ENCODE results near the gene GLDN. TPM values are rescaled to one million over a fixed set of nuclear protein-coding genes. Genes with fewer than 3 reads are reported as not detected.

The GLDN gene
- total and polyA plus RNA-seq, 2 of the 8 experiments (the other 6 are each of a cell fraction or from before 2014, with no cell fraction given): 0.24 to 0.50 TPM

DNA sequence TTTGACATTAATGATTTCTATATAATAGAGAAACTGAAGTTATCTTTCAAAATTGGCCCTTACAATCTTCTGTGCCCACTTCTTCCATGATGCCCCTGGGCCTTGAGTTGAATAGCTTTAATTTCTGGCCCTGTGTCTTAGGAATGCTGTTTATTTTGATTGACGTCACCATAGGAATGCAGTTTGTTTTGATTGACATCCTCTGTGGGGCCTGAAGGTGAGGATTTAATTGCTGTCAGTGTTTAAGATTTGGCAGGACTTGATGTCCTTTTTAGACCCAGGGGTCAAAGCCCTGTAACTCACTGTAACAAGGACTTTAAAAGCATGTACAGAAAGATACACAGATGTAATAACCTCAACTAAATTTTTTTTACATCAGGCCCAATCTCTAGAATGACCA, 83.3 kb downstream of the GLDN start:
- Histone ChIP-seq H4K8ac (ENCODE audit: extremely low read depth, insufficient read depth, low read length) (no peak overlapping the region), H3K27ac (ENCODE audit: low read depth, low read length) (no peak overlapping the region), H3K4me3 (ENCODE audit: extremely low read depth in 1 of 4, insufficient read depth in 2 of 4, low read depth in 3 of 4, low read length in 4 of 4) (no peak overlapping the region), H2BK120ac (replicated peaks; ENCODE audit: low read depth, low read length) (no peak overlapping the region), H3K4me1 (replicated peaks in 1 of 4; ENCODE audit: control insufficient read depth in 3 of 4, insufficient read depth in 4 of 4, low read length in 3 of 4) (no peaks in the 10 kb centered on the region; a peak in 1 of 7 replicates), H2AK5ac (ENCODE audit: low read depth, low read length) (no peak overlapping the region), H3K9me3 (ENCODE audit: insufficient read depth in 2 of 2, low read depth in 1 of 2, low read length in 1 of 2) (peaks cover 0 to 10% of the 10 kb centered on the region in 2 experiments; a peak in 2 of 4 replicates), H2BK20ac (ENCODE audit: low read length) (no peak overlapping the region), H2BK12ac (ENCODE audit: low read depth, low read length) (no peak overlapping the region), H4K91ac (replicated peaks; ENCODE audit: insufficient read length, low read length) (no peak overlapping the region), H2AFZ (ENCODE audit: low read length) (no peak overlapping the region), H3K56ac (replicated peaks; ENCODE audit: insufficient read length, low read depth, low read length) (no peak overlapping the region), H3K79me1 (ENCODE audit: low read depth, low read length) (no peaks in the 10 kb centered on the region), H2BK15ac (ENCODE audit: low read length) (no peak overlapping the region), H3K9ac (replicated peaks in 1 of 4; ENCODE audit: extremely low read depth in 1 of 4, low read depth in 3 of 4, low read length in 3 of 4) (no peak overlapping the region), H3K4ac (replicated peaks; ENCODE audit: insufficient read length, low read depth, low read length) (no peak overlapping the region), H3K18ac (ENCODE audit: extremely low read depth, low read length) (no peak overlapping the region), H2BK5ac (ENCODE audit: low read depth, low read length) (no peak overlapping the region), H3K36me3 (ENCODE audit: control insufficient read depth in 2 of 4, insufficient read depth in 4 of 4, low read length in 3 of 4) (no peaks in the 10 kb centered on the region; a peak in 1 of 8 replicates), H3K14ac (ENCODE audit: insufficient read length) (no peak overlapping the region), H3K23me2 (ENCODE audit: low read depth, low read length) (no peaks in the 10 kb centered on the region; the same call in 1 of the 2 replicates), H3K79me2 (ENCODE audit: control insufficient read depth in 1 of 2, insufficient read depth in 2 of 2, low read length in 2 of 2) (no peaks in the 10 kb centered on the region), H4K20me1 (replicated peaks in 1 of 2; ENCODE audit: control insufficient read depth in 1 of 2, insufficient read depth in 2 of 2, low read length in 2 of 2) (no peaks in the 10 kb centered on the region), H4K5ac (ENCODE audit: insufficient read length, low read depth, low read length) (no peak overlapping the region), H3K27me3 (replicated peaks in 1 of 4; ENCODE audit: control insufficient read depth in 3 of 4, extremely low read depth in 1 of 4, insufficient read depth in 3 of 4, low read length in 3 of 4) (no peaks in the 10 kb centered on the region), H3K23ac (ENCODE audit: insufficient read length) (no peak overlapping the region), H3K4me2 (ENCODE audit: insufficient read depth in 1 of 2, low read depth in 2 of 2, low read length in 2 of 2) (no peak overlapping the region)
- CTCF ChIA-PET (ENCODE audit: partially characterized antibody): no interaction called here
- POLR2A ChIA-PET (ENCODE audit: partially characterized antibody): no interaction called here
- WGBS, 2 experiments (ENCODE audit: extremely low coverage in 1 of 2, insufficient coverage in 1 of 2, insufficient read length in 1 of 2, insufficient replicate concordance in 2 of 2, low coverage in 1 of 2, low lambda C conversion rate in 2 of 2, missing lambda C conversion rate in 1 of 2): 91% methylated on average over 1 of the region's 1 CpG; no CpG with 5 or more reads in 1 of the 2 experiments
- TF ChIP-seq CBX5 (IDR thresholded peaks at IDR 0.05; ENCODE audit: low read depth, low read length) (no peak), BACH1 (IDR thresholded peaks at IDR 0.05; ENCODE audit: low read length) (no peak), SAP30 (IDR thresholded peaks at IDR 0.05; ENCODE audit: insufficient read depth, insufficient replicate concordance, low read length) (no peak), E2F6 (IDR thresholded peaks at IDR 0.05) (no peak), POLR2A (IDR thresholded peaks at IDR 0.05; ENCODE audit: control extremely low read depth in 1 of 2, low read depth in 2 of 2, low read length in 2 of 2) (no peak), KDM1A (IDR thresholded peaks at IDR 0.05; ENCODE audit: borderline replicate concordance, low read length) (no peak), KDM5A (IDR thresholded peaks at IDR 0.05; ENCODE audit: low read length) (no peak), TCF12 (IDR thresholded peaks at IDR 0.05; ENCODE audit: low read depth, low read length) (no peak), NANOG (IDR thresholded peaks at IDR 0.05; ENCODE audit: insufficient read depth, low read depth, low read length, poor library complexity, severe bottlenecking) (no peak), TAF1 (IDR thresholded peaks at IDR 0.05; ENCODE audit: low read depth, low read length) (no peak), KDM4A (IDR thresholded peaks at IDR 0.05; ENCODE audit: low read depth, low read length, severe bottlenecking) (no peak), POLR2AphosphoS5 (IDR thresholded peaks at IDR 0.05; ENCODE audit: low read depth, low read length) (no peak), CEBPB (IDR thresholded peaks at IDR 0.05; ENCODE audit: low read depth, low read length) (no peak)
- FAIRE-seq (no peak), DNase-seq (ENCODE audit: low read depth in 1 of 2, low spot score in 2 of 2) (no peak)
